HepG2 (cell line): Measurements from ENCODE around the gene AJUBA. TPM values are rescaled to one million over a fixed set of nuclear protein-coding genes. Genes with fewer than 3 reads are reported as not detected.
A peak's percentile ranks its signal among the peaks of the same experiment; 100 is the strongest.

Experiments used
- CREB1 ChIP-seq, 2 experiments: fragments of 450-650 bp in 1 of 2; IDR thresholded peaks; 2 replicates each; pipeline ENCODE4 v1.6.1; 2016 to 2017; ENCODE audit warnings: control low read depth in 1 of 2, mild to moderate bottlenecking in 1 of 2, missing compliant biosample characterization in 1 of 2, missing genetic modification characterization in 1 of 2
- EHMT2 ChIP-seq: fragments of 200-600 bp; sonication (generic); IDR thresholded peaks from 2 replicates; pipeline ENCODE4 v1.7.0; 2017; ENCODE audit warnings: antibody characterized with exemption, low read depth, low read length, borderline replicate concordance
- HNRNPL ChIP-seq: fragments of 200-400 bp; formaldehyde crosslinking; IDR thresholded peaks from 2 replicates; pipeline ENCODE4 v1.6.1; 2017; ENCODE audit warnings: mild to moderate bottlenecking, low read depth, low read length
- MLX ChIP-seq: IDR thresholded peaks from 2 replicates; pipeline ENCODE4 v1.6.1; 2016
- NR2F1 ChIP-seq, 2 experiments: fragments of 450-650 bp in 1 of 2; formaldehyde crosslinking in 1 of 2; IDR thresholded peaks; 2 replicates each; pipeline versions ENCODE4 v1.5.0 to v1.6.1; 2016 to 2020; ENCODE audit warnings: mild to moderate bottlenecking in 1 of 2, missing compliant biosample characterization in 1 of 2, missing genetic modification reagents in 1 of 2, moderate library complexity in 1 of 2
- PRDM4 ChIP-seq: sonication (generic); formaldehyde crosslinking; IDR thresholded peaks from 2 replicates; pipeline ENCODE4 v1.9.0; 2021; ENCODE audit warnings: missing genetic modification reagents, borderline replicate concordance
- ZBTB46 ChIP-seq: sonication (generic); formaldehyde crosslinking; IDR thresholded peaks from 2 replicates; pipeline ENCODE4 v1.4.0; 2020; ENCODE audit warnings: mild to moderate bottlenecking, missing genetic modification reagents, borderline replicate concordance
- ZMAT3 ChIP-seq: sonication (generic); formaldehyde crosslinking; conservative IDR thresholded peaks from 2 replicates; pipeline ENCODE4 v1.7.0; 2021; ENCODE audit warnings: missing genetic modification reagents
- ZNF260 ChIP-seq: sonication (generic); formaldehyde crosslinking; IDR thresholded peaks from 2 replicates; pipeline ENCODE4 v1.4.0; 2020; ENCODE audit warnings: missing genetic modification reagents, low read depth, mild to moderate bottlenecking, borderline replicate concordance
- ZNF3 ChIP-seq: IDR thresholded peaks from 2 replicates; pipeline ENCODE4 v1.7.0; 2017; ENCODE audit warnings: inconsistent platforms
- ZNF367 ChIP-seq: sonication (generic); formaldehyde crosslinking; IDR thresholded peaks from 2 replicates; pipeline ENCODE4 v1.4.0; 2020; ENCODE audit warnings: missing genetic modification reagents, borderline replicate concordance
- ZNF598 ChIP-seq: sonication (generic); formaldehyde crosslinking; IDR thresholded peaks from 2 replicates; pipeline ENCODE4 v1.5.1; 2020; ENCODE audit warnings: mild to moderate bottlenecking, missing genetic modification reagents, borderline replicate concordance
- ZNF639 ChIP-seq: conservative IDR thresholded peaks from 2 replicates; pipeline ENCODE4 v1.6.1; 2018; ENCODE audit warnings: missing genetic modification reagents
- ZSCAN29 ChIP-seq: sonication (generic); formaldehyde crosslinking; conservative IDR thresholded peaks from 2 replicates; pipeline ENCODE4 v1.4.0; 2020; ENCODE audit warnings: mild to moderate bottlenecking, missing genetic modification reagents
- polyA plus RNA-seq, 8 experiments: library from polyadenylated mRNA; depleted of rRNA in 3 of 8; stranded (reverse) in 7 of 8; unstranded in 1 of 8; fragments of >200 nt; fragmentation: Illumina TruSeq in 4 of 8; extraction: Trizol in 4 of 8; gene quantifications; 2 replicates each; pipeline versions ENCODE4 v1.2.1 to v1.2.3, GENCODE V29; 2011 to 2016; ENCODE audit warnings: low read depth in 4 of 8, missing spikeins in 1 of 8, mixed read lengths in 1 of 8; ENCODE audit not compliant: insufficient read depth in 1 of 8
- total RNA-seq, 5 experiments: library from RNA; depleted of rRNA; stranded (reverse); fragments of >200 nt; fragmentation: Illumina TruSeq; extraction: Trizol; gene quantifications; 2 replicates each; pipeline ENCODE4 v1.2.3, GENCODE V29; 2016; ENCODE audit warnings: low read depth in 1 of 5

Gene AJUBA
- total and polyA plus RNA-seq, 2 of the 13 experiments (the other 11 are each of a cell fraction or from before 2014, with no cell fraction given) = 157 to 241 TPM

GRCh38 chr14:22982477-22983245, at the start of gene AJUBA (continued):
- TF ChIP-seq ZNF260 (CRISPR knock-in tag) = peak; percentile 59; the same call in 1 of the 2 replicates
- TF ChIP-seq MLX = peak; percentile 81
- peak; percentile 98 for TF ChIP-seq ZBTB46
- TF ChIP-seq EHMT2 = no peak
- no peak for TF ChIP-seq ZNF367
- TF ChIP-seq ZNF598 (CRISPR knock-in tag) = peak; percentile 89; the same call in 1 of the 2 replicates
- TF ChIP-seq ZSCAN29 (CRISPR knock-in tag) = peak; percentile 80; the same call in 1 of the 2 replicates
- peak; percentile 87 for TF ChIP-seq CREB1 (IDR thresholded peaks at IDR 0.05)
- TF ChIP-seq CREB1 (CRISPR knock-in tag; IDR thresholded peaks at IDR 0.05) = no peak
- peak; percentile 81 for TF ChIP-seq HNRNPL
- TF ChIP-seq ZNF639 (CRISPR knock-in tag) = peak; percentile 74; the same call in 1 of the 2 replicates
- no peak for TF ChIP-seq ZMAT3
- TF ChIP-seq PRDM4 (CRISPR knock-in tag) = peak; percentile 82; the same call in 1 of the 2 replicates
- peak; percentile 43; the same call in 1 of the 2 replicates for TF ChIP-seq ZNF3 (CRISPR knock-in tag)
- TF ChIP-seq NR2F1 (CRISPR knock-in tag; IDR thresholded peaks at IDR 0.05) = peak; percentile 5 to 70; a peak in 2 of 4 replicates
